A673 (cell line): ENCODE measurements around the gene MYL11.

Experiments
- EZH2 ChIP-seq: fragments of 200-600 bp; sonication (generic); IDR thresholded peaks from 2 replicates; pipeline ENCODE4 v1.6.1; 2017; ENCODE audit warnings: borderline replicate concordance, low read depth, mild to moderate bottlenecking, mixed read lengths, antibody characterized with exemption, low read length; ENCODE audit not compliant: poor library complexity, severe bottlenecking
- TF ChIP-seq, protein P1 (sequence below): fragments of 300-800, 200-600 bp; sonication (generic); conservative IDR thresholded peaks from 2 replicates; pipeline ENCODE4 v1.5.1; 2017; ENCODE audit warnings: low read depth, mild to moderate bottlenecking, antibody characterized with exemption, low read length, moderate library complexity, mixed read lengths

DNA sequence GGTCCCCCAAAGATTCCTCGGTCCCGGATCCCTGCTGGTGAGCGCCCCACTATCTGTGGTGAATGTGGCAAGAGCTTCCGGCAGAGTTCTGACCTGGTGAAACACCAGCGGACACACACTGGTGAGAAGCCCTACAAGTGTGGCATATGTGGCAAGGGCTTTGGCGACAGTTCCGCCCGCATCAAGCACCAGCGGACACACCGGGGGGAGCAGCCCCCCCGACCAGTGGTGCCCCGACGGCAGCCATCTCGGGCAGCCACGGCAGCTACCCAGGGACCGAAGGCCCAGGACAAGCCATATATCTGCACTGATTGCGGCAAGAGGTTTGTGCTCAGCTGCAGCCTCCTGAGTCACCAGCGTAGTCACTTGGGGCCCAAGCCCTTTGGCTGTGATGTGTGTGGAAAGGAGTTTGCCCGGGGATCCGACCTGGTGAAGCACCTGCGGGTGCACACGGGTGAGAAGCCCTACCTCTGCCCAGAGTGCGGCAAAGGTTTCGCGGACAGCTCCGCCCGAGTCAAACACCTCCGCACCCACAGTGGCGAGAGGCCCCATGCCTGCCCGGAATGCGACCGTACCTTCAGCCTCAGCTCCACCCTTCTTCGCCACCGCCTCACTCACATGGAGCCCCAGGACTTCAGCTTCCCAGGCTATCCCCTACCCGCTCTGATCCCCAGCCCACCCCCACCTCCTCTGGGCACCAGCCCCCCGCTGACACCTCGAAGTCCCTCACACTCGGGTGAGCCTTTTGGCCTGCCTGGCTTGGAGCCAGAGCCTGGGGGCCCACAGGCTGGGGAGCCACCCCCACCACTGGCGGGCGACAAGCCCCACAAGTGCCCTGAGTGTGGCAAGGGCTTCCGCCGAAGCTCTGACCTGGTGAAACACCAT is 23.4 kb downstream of the MYL11 start:
- TF ChIP-seq, protein P1, sequence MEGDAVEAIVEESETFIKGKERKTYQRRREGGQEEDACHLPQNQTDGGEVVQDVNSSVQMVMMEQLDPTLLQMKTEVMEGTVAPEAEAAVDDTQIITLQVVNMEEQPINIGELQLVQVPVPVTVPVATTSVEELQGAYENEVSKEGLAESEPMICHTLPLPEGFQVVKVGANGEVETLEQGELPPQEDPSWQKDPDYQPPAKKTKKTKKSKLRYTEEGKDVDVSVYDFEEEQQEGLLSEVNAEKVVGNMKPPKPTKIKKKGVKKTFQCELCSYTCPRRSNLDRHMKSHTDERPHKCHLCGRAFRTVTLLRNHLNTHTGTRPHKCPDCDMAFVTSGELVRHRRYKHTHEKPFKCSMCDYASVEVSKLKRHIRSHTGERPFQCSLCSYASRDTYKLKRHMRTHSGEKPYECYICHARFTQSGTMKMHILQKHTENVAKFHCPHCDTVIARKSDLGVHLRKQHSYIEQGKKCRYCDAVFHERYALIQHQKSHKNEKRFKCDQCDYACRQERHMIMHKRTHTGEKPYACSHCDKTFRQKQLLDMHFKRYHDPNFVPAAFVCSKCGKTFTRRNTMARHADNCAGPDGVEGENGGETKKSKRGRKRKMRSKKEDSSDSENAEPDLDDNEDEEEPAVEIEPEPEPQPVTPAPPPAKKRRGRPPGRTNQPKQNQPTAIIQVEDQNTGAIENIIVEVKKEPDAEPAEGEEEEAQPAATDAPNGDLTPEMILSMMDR = no peak
- TF ChIP-seq EZH2 = no peak
